ENCODE measurements around the gene NRF1.

The NRF1 gene

DNA sequence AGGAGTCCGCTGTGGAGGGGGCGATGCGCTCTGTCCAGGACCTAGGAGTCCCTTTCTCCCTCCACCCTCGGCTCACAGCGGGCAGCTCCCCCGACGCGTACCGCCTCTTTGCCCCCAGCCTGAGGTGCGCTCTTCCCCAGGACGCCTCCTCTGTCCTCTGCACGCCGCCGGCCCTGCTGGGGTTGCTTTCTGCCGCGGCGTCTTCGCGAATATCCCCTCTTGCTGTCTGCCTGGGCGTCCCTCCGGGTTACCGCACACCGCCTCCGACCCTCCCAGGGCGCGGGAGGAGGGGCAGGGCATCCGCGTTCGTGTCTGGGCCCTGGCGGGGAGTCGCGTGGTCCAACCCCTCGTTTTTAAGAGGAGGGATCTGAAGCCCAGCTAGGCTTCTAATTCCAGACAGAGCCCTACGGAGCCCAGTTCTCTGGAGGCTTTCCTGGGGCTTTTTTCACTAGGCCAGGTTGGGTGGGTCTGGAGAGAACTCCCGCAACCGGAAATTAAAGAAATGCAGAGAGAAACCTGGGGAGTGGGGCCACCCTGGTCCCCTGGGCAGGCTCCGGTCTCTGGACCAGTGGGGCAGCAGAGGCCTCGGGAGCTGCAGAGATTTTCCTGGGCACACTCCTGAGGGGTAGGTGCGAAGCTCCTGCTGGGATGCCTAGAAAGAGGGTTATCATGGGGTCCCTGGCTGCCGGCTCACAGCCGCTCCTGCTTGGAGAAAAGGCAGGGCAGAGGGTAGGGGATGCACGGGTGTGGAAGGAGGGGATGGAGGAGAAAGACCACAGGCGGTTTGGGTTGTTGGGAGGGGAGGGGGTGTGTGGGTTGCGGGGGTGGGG lies 174.4 kb downstream of the NRF1 start:
- TF ChIP-seq MAX (IDR thresholded peaks at IDR 0.05) = no peak
- no peak for TF ChIP-seq TAF1 (IDR thresholded peaks at IDR 0.05; ENCODE audit: low read depth)
- TF ChIP-seq FOXM1 (IDR thresholded peaks at IDR 0.05; ENCODE audit: borderline replicate concordance, low read depth) = no peak
- no peak for TF ChIP-seq NFIC (IDR thresholded peaks at IDR 0.05)
- no peak for TF ChIP-seq ZBTB7A (IDR thresholded peaks at IDR 0.05; ENCODE audit: low read depth)
- TF ChIP-seq USF1 (IDR thresholded peaks at IDR 0.05) = no peak
- no peak for TF ChIP-seq EGR1 (IDR thresholded peaks at IDR 0.05)
- no peak for TF ChIP-seq REST (IDR thresholded peaks at IDR 0.05; ENCODE audit: low read depth)
- no peak for TF ChIP-seq CEBPB (IDR thresholded peaks at IDR 0.05)
- TF ChIP-seq TEAD4 (IDR thresholded peaks at IDR 0.05) = no peak
- TF ChIP-seq CREB1 (IDR thresholded peaks at IDR 0.05; ENCODE audit: low read depth) = no peak
- TF ChIP-seq RAD21 (IDR thresholded peaks at IDR 0.05; ENCODE audit: low read depth) = no peak
- no peak for TF ChIP-seq TCF12 (IDR thresholded peaks at IDR 0.05; ENCODE audit: low read depth)
- TF ChIP-seq YY1 (IDR thresholded peaks at IDR 0.05; ENCODE audit: low read depth) = no peak
- no peak for TF ChIP-seq EP300 (IDR thresholded peaks at IDR 0.05; ENCODE audit: borderline replicate concordance)

DNA sequence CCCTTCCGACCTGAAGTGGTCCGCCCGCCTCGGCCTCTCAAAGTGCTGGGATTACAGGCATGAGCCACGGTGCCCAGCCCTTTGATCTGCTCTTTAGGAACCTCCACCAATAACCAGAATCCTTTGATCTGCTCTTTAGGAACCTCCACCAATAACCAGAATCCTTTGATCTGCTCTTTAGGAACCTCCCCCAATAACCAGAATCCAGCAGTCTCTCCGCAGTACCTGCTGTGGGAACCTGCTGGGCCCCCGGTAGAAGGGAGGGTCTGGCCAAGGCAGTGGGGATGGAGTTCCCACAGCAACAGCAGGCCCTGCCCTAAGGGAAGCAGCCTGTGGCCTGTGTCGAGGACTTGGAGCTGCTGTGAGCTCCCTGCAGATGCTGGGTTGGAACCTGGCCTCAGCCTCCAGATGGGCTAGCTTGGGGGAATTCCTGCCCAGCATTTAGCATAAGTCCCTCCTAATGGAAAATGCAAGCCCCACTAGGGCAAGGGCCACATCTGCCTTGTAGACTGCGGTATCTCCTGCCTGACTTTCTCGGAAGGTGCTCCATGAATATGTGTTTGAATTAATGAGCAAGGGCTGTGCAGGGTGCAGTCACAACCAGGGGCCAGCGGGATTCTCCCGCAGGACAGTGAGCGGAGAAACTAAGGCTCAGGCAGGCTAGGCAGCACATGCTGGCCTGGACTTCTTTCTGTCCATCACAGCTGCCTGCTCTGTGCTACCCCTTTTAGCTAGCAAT lies 175.5 kb downstream of the NRF1 start:
- no peak for TF ChIP-seq TCF12 (IDR thresholded peaks at IDR 0.05; ENCODE audit: low read depth)
- TF ChIP-seq EP300 (IDR thresholded peaks at IDR 0.05; ENCODE audit: borderline replicate concordance) = no peak
- TF ChIP-seq ZBTB7A (IDR thresholded peaks at IDR 0.05; ENCODE audit: low read depth) = no peak
- TF ChIP-seq USF1 (IDR thresholded peaks at IDR 0.05) = no peak
- TF ChIP-seq REST (IDR thresholded peaks at IDR 0.05; ENCODE audit: low read depth) = no peak
- TF ChIP-seq MAX (IDR thresholded peaks at IDR 0.05) = no peak
- TF ChIP-seq CEBPB (IDR thresholded peaks at IDR 0.05) = no peak
- no peak for TF ChIP-seq RAD21 (IDR thresholded peaks at IDR 0.05; ENCODE audit: low read depth)
- TF ChIP-seq TEAD4 (IDR thresholded peaks at IDR 0.05) = no peak
- TF ChIP-seq YY1 (IDR thresholded peaks at IDR 0.05; ENCODE audit: low read depth) = no peak
- no peak for TF ChIP-seq TAF1 (IDR thresholded peaks at IDR 0.05; ENCODE audit: low read depth)
- no peak for TF ChIP-seq CREB1 (IDR thresholded peaks at IDR 0.05; ENCODE audit: low read depth)
- TF ChIP-seq FOXM1 (IDR thresholded peaks at IDR 0.05; ENCODE audit: borderline replicate concordance, low read depth) = no peak
- no peak for TF ChIP-seq NFIC (IDR thresholded peaks at IDR 0.05)
- TF ChIP-seq EGR1 (IDR thresholded peaks at IDR 0.05) = no peak

DNA sequence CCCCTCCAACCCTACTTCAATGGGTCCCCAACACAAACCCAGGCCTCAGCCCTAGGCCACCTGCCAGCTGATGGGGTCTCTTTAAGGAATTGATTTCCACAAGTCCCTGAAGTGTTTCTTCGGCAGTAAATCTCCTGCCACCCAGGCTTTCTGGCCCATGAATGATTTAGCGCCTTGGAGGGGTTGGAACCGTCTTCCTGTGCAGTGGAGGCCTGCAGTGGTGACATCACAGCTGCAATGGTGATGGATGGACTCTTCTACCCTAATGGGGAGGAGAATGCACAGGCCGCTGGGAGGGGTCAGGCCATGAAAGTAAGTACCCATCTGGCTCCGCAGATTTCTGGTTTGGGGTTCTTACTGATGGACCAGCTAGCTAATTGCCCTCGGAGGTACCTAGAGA lies 177.5 kb downstream of the NRF1 start:
- TF ChIP-seq TAF1 (IDR thresholded peaks at IDR 0.05; ENCODE audit: low read depth) = no peak
- no peak for TF ChIP-seq CREB1 (IDR thresholded peaks at IDR 0.05; ENCODE audit: low read depth)
- TF ChIP-seq TEAD4 (IDR thresholded peaks at IDR 0.05) = no peak
- TF ChIP-seq RAD21 (IDR thresholded peaks at IDR 0.05; ENCODE audit: low read depth) = no peak
- no peak for TF ChIP-seq EP300 (IDR thresholded peaks at IDR 0.05; ENCODE audit: borderline replicate concordance)
- no peak for TF ChIP-seq MAX (IDR thresholded peaks at IDR 0.05)
- no peak for TF ChIP-seq ZBTB7A (IDR thresholded peaks at IDR 0.05; ENCODE audit: low read depth)
- TF ChIP-seq USF1 (IDR thresholded peaks at IDR 0.05) = no peak
- no peak for TF ChIP-seq CEBPB (IDR thresholded peaks at IDR 0.05)

GRCh38 chr7:129789652-129790051 lies 178.1 kb downstream of the NRF1 start:
- TF ChIP-seq NFIC (IDR thresholded peaks at IDR 0.05) (no peak), REST (IDR thresholded peaks at IDR 0.05; ENCODE audit: low read depth) (no peak), RAD21 (IDR thresholded peaks at IDR 0.05; ENCODE audit: low read depth) (no peak), YY1 (IDR thresholded peaks at IDR 0.05; ENCODE audit: low read depth) (no peak), ZBTB7A (IDR thresholded peaks at IDR 0.05; ENCODE audit: low read depth) (no peak), TAF1 (IDR thresholded peaks at IDR 0.05; ENCODE audit: low read depth) (no peak), FOXM1 (IDR thresholded peaks at IDR 0.05; ENCODE audit: borderline replicate concordance, low read depth) (no peak), TCF12 (IDR thresholded peaks at IDR 0.05; ENCODE audit: low read depth) (no peak), USF1 (IDR thresholded peaks at IDR 0.05) (no peak), CREB1 (IDR thresholded peaks at IDR 0.05; ENCODE audit: low read depth) (no peak), TEAD4 (IDR thresholded peaks at IDR 0.05) (no peak), CEBPB (IDR thresholded peaks at IDR 0.05) (no peak), MAX (IDR thresholded peaks at IDR 0.05) (no peak)

Measured in Ishikawa (cell line).